ENCODE results near the gene WHAMM.

WHAMM gene

DNA sequence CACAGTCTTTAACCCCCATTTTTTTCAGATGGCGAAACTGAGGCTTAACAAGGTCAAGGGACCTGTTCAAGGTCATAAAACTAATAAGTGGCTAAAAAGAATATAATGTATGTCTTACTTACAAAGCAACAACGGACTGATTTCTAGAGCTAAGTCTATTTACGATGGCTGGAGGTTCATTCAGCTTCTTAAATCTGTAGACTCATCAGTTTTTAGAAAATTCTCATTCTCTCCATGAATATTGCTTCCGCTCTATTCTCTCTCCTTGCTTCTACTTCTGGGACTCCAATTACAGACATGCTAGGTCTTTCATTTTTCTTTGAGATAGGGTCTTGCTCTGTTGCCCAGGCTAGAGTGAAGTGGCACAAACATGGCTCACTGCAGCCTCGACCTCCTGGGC, 68.9 kb downstream of the WHAMM start:
- TF ChIP-seq, protein P1, sequence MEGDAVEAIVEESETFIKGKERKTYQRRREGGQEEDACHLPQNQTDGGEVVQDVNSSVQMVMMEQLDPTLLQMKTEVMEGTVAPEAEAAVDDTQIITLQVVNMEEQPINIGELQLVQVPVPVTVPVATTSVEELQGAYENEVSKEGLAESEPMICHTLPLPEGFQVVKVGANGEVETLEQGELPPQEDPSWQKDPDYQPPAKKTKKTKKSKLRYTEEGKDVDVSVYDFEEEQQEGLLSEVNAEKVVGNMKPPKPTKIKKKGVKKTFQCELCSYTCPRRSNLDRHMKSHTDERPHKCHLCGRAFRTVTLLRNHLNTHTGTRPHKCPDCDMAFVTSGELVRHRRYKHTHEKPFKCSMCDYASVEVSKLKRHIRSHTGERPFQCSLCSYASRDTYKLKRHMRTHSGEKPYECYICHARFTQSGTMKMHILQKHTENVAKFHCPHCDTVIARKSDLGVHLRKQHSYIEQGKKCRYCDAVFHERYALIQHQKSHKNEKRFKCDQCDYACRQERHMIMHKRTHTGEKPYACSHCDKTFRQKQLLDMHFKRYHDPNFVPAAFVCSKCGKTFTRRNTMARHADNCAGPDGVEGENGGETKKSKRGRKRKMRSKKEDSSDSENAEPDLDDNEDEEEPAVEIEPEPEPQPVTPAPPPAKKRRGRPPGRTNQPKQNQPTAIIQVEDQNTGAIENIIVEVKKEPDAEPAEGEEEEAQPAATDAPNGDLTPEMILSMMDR (IDR thresholded peaks at IDR 0.05; ENCODE audit: insufficient read depth, missing control alignments): no peak
- DNase-seq (ENCODE audit: insufficient read length, low spot score): no peak
- FAIRE-seq: no peak

- TF ChIP-seq, protein P1 (IDR thresholded peaks at IDR 0.05; ENCODE audit: insufficient read depth, missing control alignments): no peak
- DNase-seq (ENCODE audit: insufficient read length, low spot score) (no peak), FAIRE-seq (no peak)
Measured at GRCh38 chr15:82880704-82881103, 71.3 kb downstream of the WHAMM start.

- no peak for DNase-seq (ENCODE audit: insufficient read length, low spot score)
- TF ChIP-seq, protein P1 (IDR thresholded peaks at IDR 0.05; ENCODE audit: insufficient read depth, missing control alignments): no peak
- FAIRE-seq: no peak
Measured at GRCh38 chr15:82881747-82882146, 72.3 kb downstream of the WHAMM start.

- FAIRE-seq: no peak
- no peak for DNase-seq (ENCODE audit: insufficient read length, low spot score)
- TF ChIP-seq, protein P1 (IDR thresholded peaks at IDR 0.05; ENCODE audit: insufficient read depth, missing control alignments): no peak
Measured at GRCh38 chr15:82882273-82882928, 73.0 kb downstream of the WHAMM start.
